ENCODE results near the gene GLRX. TPM values are rescaled to one million over a fixed set of nuclear protein-coding genes. Genes with fewer than 3 reads are reported as not detected.

Gene GLRX
- total and polyA plus RNA-seq, 2 donors (not counting 1 experiment from before 2014, with no cell fraction given), result 91.8 to 429 TPM

GRCh38 chr5:95780597-95780996 is 41.9 kb downstream of the GLRX start:
- Histone ChIP-seq H3K9ac (ENCODE audit: insufficient read depth, low read length) (no peak overlapping the region), H3K79me2 (ENCODE audit: control insufficient read depth, insufficient read depth, low read length) (no peaks in the 10 kb centered on the region), H2AFZ (ENCODE audit: low read length) (no peak overlapping the region), H3K27me3 (ENCODE audit: control insufficient read depth, insufficient read depth, low read length) (no peaks in the 10 kb centered on the region), H3K36me3 (ENCODE audit: control insufficient read depth, insufficient read depth, low read length) (peaks cover 1% of the 10 kb centered on the region), H4K20me1 (ENCODE audit: control insufficient read depth, extremely low read depth, insufficient read depth, low read length) (no peaks in the 10 kb centered on the region), H3K4me3 (replicated peaks in 1 of 4; ENCODE audit: control extremely low read depth in 1 of 4, insufficient read depth in 1 of 4, low read depth in 3 of 4, low read length in 4 of 4) (no peak overlapping the region), H3K9me3 (ENCODE audit: control insufficient read depth, insufficient read depth, low read depth, low read length) (no peaks in the 10 kb centered on the region), H3K27ac (ENCODE audit: insufficient read depth, low read length) (no peak overlapping the region), H3K4me2 (ENCODE audit: extremely low read depth, insufficient read depth, low read length) (no peak overlapping the region), H3K4me1 (ENCODE audit: control insufficient read depth, extremely low read depth, insufficient read depth, low read length) (peaks cover 11% of the 10 kb centered on the region)
- no peak for TF ChIP-seq EZH2 (IDR thresholded peaks at IDR 0.05; ENCODE audit: low read length, missing control alignments)
- TF ChIP-seq, protein P1, sequence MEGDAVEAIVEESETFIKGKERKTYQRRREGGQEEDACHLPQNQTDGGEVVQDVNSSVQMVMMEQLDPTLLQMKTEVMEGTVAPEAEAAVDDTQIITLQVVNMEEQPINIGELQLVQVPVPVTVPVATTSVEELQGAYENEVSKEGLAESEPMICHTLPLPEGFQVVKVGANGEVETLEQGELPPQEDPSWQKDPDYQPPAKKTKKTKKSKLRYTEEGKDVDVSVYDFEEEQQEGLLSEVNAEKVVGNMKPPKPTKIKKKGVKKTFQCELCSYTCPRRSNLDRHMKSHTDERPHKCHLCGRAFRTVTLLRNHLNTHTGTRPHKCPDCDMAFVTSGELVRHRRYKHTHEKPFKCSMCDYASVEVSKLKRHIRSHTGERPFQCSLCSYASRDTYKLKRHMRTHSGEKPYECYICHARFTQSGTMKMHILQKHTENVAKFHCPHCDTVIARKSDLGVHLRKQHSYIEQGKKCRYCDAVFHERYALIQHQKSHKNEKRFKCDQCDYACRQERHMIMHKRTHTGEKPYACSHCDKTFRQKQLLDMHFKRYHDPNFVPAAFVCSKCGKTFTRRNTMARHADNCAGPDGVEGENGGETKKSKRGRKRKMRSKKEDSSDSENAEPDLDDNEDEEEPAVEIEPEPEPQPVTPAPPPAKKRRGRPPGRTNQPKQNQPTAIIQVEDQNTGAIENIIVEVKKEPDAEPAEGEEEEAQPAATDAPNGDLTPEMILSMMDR (conservative IDR thresholded peaks at IDR 0.05 in 1 of 2, IDR thresholded peaks at IDR 0.05 in 1 of 2; ENCODE audit: low read depth in 1 of 2, low read length in 2 of 2), result no peak
- DNase-seq (ENCODE audit: low read depth in 2 of 2), result peak; percentile 1 to 17

- peak; percentile 46 to 61 for DNase-seq (ENCODE audit: low read depth in 2 of 2)
- H3K4me1 ChIP-seq (ENCODE audit: control insufficient read depth, extremely low read depth, insufficient read depth, low read length), result peaks cover 11% of the 10 kb centered on the region
- H3K36me3 ChIP-seq (ENCODE audit: control insufficient read depth, insufficient read depth, low read length), result peaks cover 1% of the 10 kb centered on the region
- no peak overlapping the region for H3K4me2 ChIP-seq (ENCODE audit: extremely low read depth, insufficient read depth, low read length)
- H4K20me1 ChIP-seq (ENCODE audit: control insufficient read depth, extremely low read depth, insufficient read depth, low read length), result no peaks in the 10 kb centered on the region
- H3K9ac ChIP-seq (ENCODE audit: insufficient read depth, low read length), result no peak overlapping the region
- TF ChIP-seq, protein P1 (conservative IDR thresholded peaks at IDR 0.05 in 1 of 2, IDR thresholded peaks at IDR 0.05 in 1 of 2; ENCODE audit: low read depth in 1 of 2, low read length in 2 of 2), result no peak
- no peak for TF ChIP-seq EZH2 (IDR thresholded peaks at IDR 0.05; ENCODE audit: low read length, missing control alignments)
- no peaks in the 10 kb centered on the region for H3K27me3 ChIP-seq (ENCODE audit: control insufficient read depth, insufficient read depth, low read length)
- peak overlapping the region; percentile 35 for H3K27ac ChIP-seq (ENCODE audit: insufficient read depth, low read length)
- no peaks in the 10 kb centered on the region for H3K79me2 ChIP-seq (ENCODE audit: control insufficient read depth, insufficient read depth, low read length)
- no peak overlapping the region for H3K4me3 ChIP-seq (replicated peaks in 1 of 4; ENCODE audit: control extremely low read depth in 1 of 4, insufficient read depth in 1 of 4, low read depth in 3 of 4, low read length in 4 of 4)
- no peaks in the 10 kb centered on the region for H3K9me3 ChIP-seq (ENCODE audit: control insufficient read depth, insufficient read depth, low read depth, low read length)
- H2AFZ ChIP-seq (ENCODE audit: low read length), result no peak overlapping the region
Measured at GRCh38 chr5:95779611-95780010, 42.9 kb downstream of the GLRX start.

DNA sequence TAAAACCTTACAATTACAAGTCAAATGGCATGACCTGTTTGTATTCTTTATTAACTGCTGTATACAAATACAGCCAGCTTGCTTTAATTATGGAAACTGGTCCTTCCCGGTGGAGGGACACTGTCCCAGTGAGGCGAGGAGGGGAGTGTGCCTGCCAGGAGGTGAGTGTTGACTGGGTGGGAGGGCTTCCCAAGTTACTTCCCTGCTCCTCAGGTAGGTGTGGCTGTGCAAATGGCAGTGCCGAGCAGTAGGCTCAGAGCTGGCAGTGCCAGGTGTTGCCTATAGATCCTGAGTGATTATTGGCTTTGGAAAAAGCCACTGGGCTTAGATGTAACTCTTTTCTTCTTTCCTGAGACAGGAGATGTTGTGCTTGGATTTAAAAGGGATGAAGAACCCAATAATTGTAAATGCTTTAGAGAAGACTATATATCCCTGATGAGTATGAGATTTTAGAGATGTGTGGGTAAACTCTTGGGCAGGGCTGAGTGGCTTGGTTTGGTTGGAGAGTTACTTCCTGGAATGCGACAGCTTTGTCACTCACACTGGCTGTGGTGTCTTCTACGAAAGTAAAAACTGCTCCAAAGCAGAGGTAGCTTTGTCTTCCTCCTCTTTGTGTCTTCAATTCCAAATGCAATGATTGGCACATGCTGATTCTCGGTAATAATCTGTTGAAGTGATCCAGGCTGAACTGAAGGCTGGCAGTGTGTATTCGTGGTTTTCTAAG is 43.7 kb downstream of the GLRX start:
- Histone ChIP-seq H4K20me1 (ENCODE audit: control insufficient read depth, extremely low read depth, insufficient read depth, low read length) (no peaks in the 10 kb centered on the region), H3K9ac (ENCODE audit: insufficient read depth, low read length) (no peak overlapping the region), H3K4me3 (replicated peaks in 1 of 4; ENCODE audit: control extremely low read depth in 1 of 4, insufficient read depth in 1 of 4, low read depth in 3 of 4, low read length in 4 of 4) (no peak overlapping the region), H3K9me3 (ENCODE audit: control insufficient read depth, insufficient read depth, low read depth, low read length) (no peaks in the 10 kb centered on the region), H3K4me2 (ENCODE audit: extremely low read depth, insufficient read depth, low read length) (peak overlapping the region; percentile 13), H3K27ac (ENCODE audit: insufficient read depth, low read length) (peak overlapping the region; percentile 35), H3K27me3 (ENCODE audit: control insufficient read depth, insufficient read depth, low read length) (no peaks in the 10 kb centered on the region), H3K36me3 (ENCODE audit: control insufficient read depth, insufficient read depth, low read length) (peaks cover 1% of the 10 kb centered on the region), H3K4me1 (ENCODE audit: control insufficient read depth, extremely low read depth, insufficient read depth, low read length) (peaks cover 11% of the 10 kb centered on the region), H2AFZ (ENCODE audit: low read length) (no peak overlapping the region), H3K79me2 (ENCODE audit: control insufficient read depth, insufficient read depth, low read length) (no peaks in the 10 kb centered on the region)
- no peak for DNase-seq (ENCODE audit: low read depth in 2 of 2)
- no peak for TF ChIP-seq EZH2 (IDR thresholded peaks at IDR 0.05; ENCODE audit: low read length, missing control alignments)
- TF ChIP-seq, protein P1 (conservative IDR thresholded peaks at IDR 0.05 in 1 of 2, IDR thresholded peaks at IDR 0.05 in 1 of 2; ENCODE audit: low read depth in 1 of 2, low read length in 2 of 2), result no peak
